NB4 (cell line): ENCODE measurements around the gene TNRC6A.

Experiments used
- CTCF ChIP-seq: IDR thresholded peaks from one replicate; pipeline ENCODE4 v1.5.1; 2012; ENCODE audit warnings: low read depth, low read length
- POLR2A ChIP-seq: IDR thresholded peaks from 2 replicates; pipeline ENCODE4 v1.6.1; 2011; ENCODE audit warnings: mild to moderate bottlenecking; ENCODE audit not compliant: insufficient read length; ENCODE audit errors: extremely low read depth

- no peak for TF ChIP-seq POLR2A
- TF ChIP-seq CTCF = no peak
Observed at GRCh38 chr16:24801761-24802302, 72.4 kb downstream of the TNRC6A start.
